ENCODE results near the gene SIRT6. TPM values are rescaled to one million over a fixed set of nuclear protein-coding genes. Genes with fewer than 3 reads are reported as not detected.

SIRT6 gene
- total and polyA plus RNA-seq, 9 of the 15 experiments (the other 6 are each of a cell fraction or from before 2014, with no cell fraction given) = 1.4 to 41.1 (median 10.2) TPM

DNA sequence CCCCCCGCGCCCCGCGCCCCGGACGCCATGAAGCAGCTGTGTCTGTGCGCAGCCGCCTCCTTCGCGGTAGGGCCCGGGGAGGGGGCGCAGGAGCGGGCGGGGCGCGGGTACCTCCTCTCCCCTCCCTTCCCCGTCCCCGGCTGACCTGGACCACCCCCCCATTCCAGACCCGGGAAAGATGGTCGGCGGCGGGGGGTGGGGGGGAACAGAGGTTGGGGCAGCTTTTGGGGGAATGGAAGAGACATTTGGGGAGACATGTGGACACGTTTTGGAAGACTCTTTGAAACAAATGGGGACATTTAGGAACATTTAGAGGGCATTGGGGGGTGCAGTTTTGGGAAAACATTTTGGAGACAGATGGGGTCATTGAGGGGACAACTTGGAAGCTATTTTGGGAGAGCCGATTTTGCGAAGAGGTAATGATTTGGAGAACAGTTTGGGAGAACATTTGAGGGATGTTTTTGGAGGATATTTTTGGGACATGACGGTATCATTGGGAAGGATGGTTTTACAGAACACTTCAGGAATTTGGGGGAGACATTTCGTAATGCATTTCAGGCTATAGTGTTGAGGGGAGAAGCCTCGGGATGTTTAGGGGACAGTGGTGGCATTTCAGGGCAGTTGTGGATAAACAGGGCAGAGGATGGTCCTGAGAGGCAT is 16.2 kb upstream of the SIRT6 start:
- ATAC-seq (no peak; the same call in 2 of the 3 replicates), FAIRE-seq (no peak), DNase-seq (ENCODE audit: extremely low read depth in 1 of 4, low spot score in 3 of 4) (no peak)
- Histone ChIP-seq H3K9me3 (replicated peaks; ENCODE audit: control insufficient read depth, insufficient read depth, low read depth, low read length) (no peaks in the 10 kb centered on the region), H3K27ac (ENCODE audit: extremely low read depth, low read depth, low read length) (no peak overlapping the region), H4K20me1 (replicated peaks; ENCODE audit: control insufficient read depth, insufficient read depth, low read length) (no peaks in the 10 kb centered on the region), H3K79me2 (ENCODE audit: control insufficient read depth, insufficient read depth, low read length) (no peaks in the 10 kb centered on the region), H3K4me3 (no peak overlapping the region), H3K4me1 (replicated peaks in 1 of 2; ENCODE audit: control insufficient read depth in 2 of 2, insufficient read depth in 2 of 2, low read length in 2 of 2) (peaks cover 0 to 16% of the 10 kb centered on the region in 2 experiments; a peak in 2 of 5 replicates), H3K36me3 (ENCODE audit: control insufficient read depth, insufficient read depth, low read length) (no peaks in the 10 kb centered on the region), H2AFZ (ENCODE audit: low read depth, low read length) (no peak overlapping the region), H3K4me2 (ENCODE audit: insufficient read depth, low read length) (no peak overlapping the region), H3K9ac (ENCODE audit: insufficient read depth in 1 of 2, low read depth in 2 of 2, low read length in 2 of 2) (no peak overlapping the region), H3K27me3 (ENCODE audit: control insufficient read depth in 2 of 2, insufficient read depth in 2 of 2, low read length in 2 of 2) (peaks cover 5 to 30% of the 10 kb centered on the region in 2 experiments), H3K9me1 (ENCODE audit: control insufficient read depth, insufficient read depth, low read length) (no peaks in the 10 kb centered on the region)
- CTCF ChIA-PET (ENCODE audit: low intra/inter-chr PET ratio) = interaction anchor here (0.6 kb wide), 1 partner anchor 333 kb away, joined by 3 read pairs; no protein-coding TSS in a partner anchor
- POLR2A ChIA-PET = interaction anchor here (0.6 kb wide), 1 partner anchor 79 kb away, joined by 3 read pairs; no protein-coding TSS in a partner anchor
- in situ Hi-C loops (cut with MboI) = no loop called here
- no TSS peak for BruUV-seq (replicated peaks)
- TF ChIP-seq, protein P1, sequence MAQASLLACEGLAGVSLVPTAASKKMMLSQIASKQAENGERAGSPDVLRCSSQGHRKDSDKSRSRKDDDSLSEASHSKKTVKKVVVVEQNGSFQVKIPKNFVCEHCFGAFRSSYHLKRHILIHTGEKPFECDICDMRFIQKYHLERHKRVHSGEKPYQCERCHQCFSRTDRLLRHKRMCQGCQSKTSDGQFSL (CRISPR knock-in tag; IDR thresholded peaks at IDR 0.05) = no peak
- TF ChIP-seq, protein P1 (tag; IDR thresholded peaks at IDR 0.05) = peak in 1 of 2 experiments; percentile 39; a peak in 1 of 4 replicates
- no peak for TF ChIP-seq RFX7 (CRISPR knock-in tag; IDR thresholded peaks at IDR 0.05)
- 0 out of 2 replicates have a peak, but pooled peaks have one; percentile 24 for TF ChIP-seq VEZF1 (CRISPR knock-in tag; IDR thresholded peaks at IDR 0.05)
- intact Hi-C loops (cut with micrococcal nuclease) = no loop called here
- WGBS (ENCODE audit: insufficient coverage, low coverage, missing lambda C conversion rate) = 2% methylated on average over 6 of the region's 28 CpGs

Measured in K562 (cell line).